GM18499 (cell line): Measurements from ENCODE around the gene CEP112.
"Not testable (repeated sequence)": the region's sequence is repeated elsewhere in the genome, so short reads cannot be mapped to it uniquely, and the experiment has no call there.

Experiments used
- ATAC-seq: cut with Tn5 transposase; IDR thresholded peaks from one replicate; pipeline ENCODE4 v1.9.1; 2021; ENCODE audit warnings: moderate number of reproducible peaks; ENCODE audit not compliant: insufficient read depth, unreplicated experiment

Gene CEP112

GRCh38 chr17:65800655-65801054, 391.3 kb downstream of the CEP112 start:
- ATAC-seq: no peak

GRCh38 chr17:65799869-65800268, 392.1 kb downstream of the CEP112 start:
- no peak for ATAC-seq

- no peak for ATAC-seq
Observed at GRCh38 chr17:65799454-65799853, 392.5 kb downstream of the CEP112 start.

- no peak for ATAC-seq
Observed at GRCh38 chr17:65797809-65798208, 394.1 kb downstream of the CEP112 start.

GRCh38 chr17:65797101-65797500, 394.8 kb downstream of the CEP112 start:
- ATAC-seq: no peak

GRCh38 chr17:65794572-65794971, 397.4 kb downstream of the CEP112 start:
- no peak for ATAC-seq

GRCh38 chr17:65790241-65790640, 401.7 kb downstream of the CEP112 start:
- ATAC-seq: no peak

GRCh38 chr17:65787503-65787902, 404.4 kb downstream of the CEP112 start:
- no peak for ATAC-seq

- no peak for ATAC-seq
Observed at GRCh38 chr17:65786479-65786878, 405.5 kb downstream of the CEP112 start.

- ATAC-seq: no peak
Observed at GRCh38 chr17:65785109-65785508, 406.8 kb downstream of the CEP112 start.

- no peak for ATAC-seq
Observed at GRCh38 chr17:65783845-65784334, 408.0 kb downstream of the CEP112 start.

GRCh38 chr17:65782104-65782706, 409.7 kb downstream of the CEP112 start:
- not testable (repeated sequence) for ATAC-seq

- ATAC-seq: no peak
Observed at GRCh38 chr17:65780111-65780510, 411.8 kb downstream of the CEP112 start.

- no peak for ATAC-seq
Observed at GRCh38 chr17:65776890-65777289, 415.0 kb downstream of the CEP112 start.

GRCh38 chr17:65774787-65775186, 417.1 kb downstream of the CEP112 start:
- ATAC-seq: no peak

- ATAC-seq: no peak
Observed at GRCh38 chr17:65772989-65773388, 418.9 kb downstream of the CEP112 start.

GRCh38 chr17:65771704-65772103, 420.2 kb downstream of the CEP112 start:
- no peak for ATAC-seq

GRCh38 chr17:65763786-65764185, 428.1 kb downstream of the CEP112 start:
- ATAC-seq: no peak

GRCh38 chr17:65762973-65763372, 429.0 kb downstream of the CEP112 start:
- ATAC-seq: no peak

GRCh38 chr17:65759532-65759931, 432.4 kb downstream of the CEP112 start:
- no peak for ATAC-seq

GRCh38 chr17:65756760-65757159, 435.2 kb downstream of the CEP112 start:
- ATAC-seq: no peak

GRCh38 chr17:65755799-65756198, 436.1 kb downstream of the CEP112 start:
- no peak for ATAC-seq

- ATAC-seq: no peak
Observed at GRCh38 chr17:65754630-65755029, 437.3 kb downstream of the CEP112 start.
